Esophagus squamous epithelium (tissue), 5 donors: ENCODE data around the gene EYS. TPM values are rescaled to one million over a fixed set of nuclear protein-coding genes. Genes with fewer than 3 reads are reported as not detected.
"Not testable (repeated sequence)": the region's sequence is repeated elsewhere in the genome, so short reads cannot be mapped to it uniquely, and the experiment has no call there.

Source experiments
- DNase-seq: peaks from one replicate; lab custom pipeline; 2025; lab: John Stamatoyannopoulos, UW
- H3K27ac ChIP-seq, 4 donors: fragments of 200-600 bp; sonication (generic); one replicate each; pipeline ENCODE4 v1.5.1; 2016 to 2019; ENCODE audit warnings: mild to moderate bottlenecking in 1 of 4
- H3K27me3 ChIP-seq, 4 donors: fragments of 200-600 bp; sonication (generic); 1 replicate in 3 of 4; 2 replicates in 1 of 4; pipeline versions ENCODE4 v1.5.1 to v1.6.0; 2017 to 2021; ENCODE audit warnings: antibody characterized with exemption in 1 of 4
- H3K36me3 ChIP-seq, 3 donors: fragments of 200-600 bp; sonication (generic); one replicate each; pipeline ENCODE4 v1.5.1; 2016 to 2019
- H3K4me1 ChIP-seq, 3 donors: fragments of 200-600 bp; sonication (generic); one replicate each; pipeline ENCODE4 v1.5.1; 2017 to 2019
- H3K4me3 ChIP-seq, 4 donors: fragments of 200-600 bp; sonication (generic); 1 replicate in 3 of 4; 2 replicates in 1 of 4; pipeline ENCODE4 v1.5.1; 2016 to 2019; ENCODE audit warnings: mild to moderate bottlenecking in 2 of 4, moderate library complexity in 1 of 4
- H3K9me3 ChIP-seq, 3 donors: fragments of 200-600 bp; sonication (generic); one replicate each; pipeline ENCODE4 v1.5.1; 2016 to 2019
- POLR2A ChIP-seq, 4 donors: fragments of 450-650 bp; IDR thresholded peaks; one replicate each; pipeline ENCODE4 v1.6.1; 2017; ENCODE audit warnings: antibody characterized with exemption in 4 of 4, mild to moderate bottlenecking in 4 of 4, moderate library complexity in 3 of 4
- WGBS, 2 donors: methylation state at CpG; one replicate each; pipeline ENCODE4 v1.1.5; 2018; 5-methylcytosine and 5-hydroxymethylcytosine counted together
- intact Hi-C: fragments of 100-400 bp; cut with DNase I; formaldehyde crosslinking; loops from one replicate; pipeline ENCODE4 v1.15.0; 2022
- total RNA-seq, 4 donors: library from RNA; depleted of rRNA; stranded (reverse); fragments of >200 nt; gene quantifications; one replicate each; pipeline ENCODE4 v1.1.0, GENCODE V29; 2016
- TF ChIP-seq, protein P1 (sequence below), 6 experiments: fragments of 450-650 bp in 4 of 6; fragments of 200-600 bp in 2 of 6; sonication (generic) in 2 of 6; IDR thresholded peaks; one replicate each; pipeline ENCODE4 v1.5.1; 2016 to 2019; ENCODE audit warnings: antibody characterized with exemption in 6 of 6, mild to moderate bottlenecking in 4 of 6, moderate library complexity in 4 of 6
- donor health status: DM: yes; HTN: yes; CAD: no.

EYS gene
- total RNA-seq, 4 donors from 2014 or later: 0.87 TPM; not detected in 3

DNA sequence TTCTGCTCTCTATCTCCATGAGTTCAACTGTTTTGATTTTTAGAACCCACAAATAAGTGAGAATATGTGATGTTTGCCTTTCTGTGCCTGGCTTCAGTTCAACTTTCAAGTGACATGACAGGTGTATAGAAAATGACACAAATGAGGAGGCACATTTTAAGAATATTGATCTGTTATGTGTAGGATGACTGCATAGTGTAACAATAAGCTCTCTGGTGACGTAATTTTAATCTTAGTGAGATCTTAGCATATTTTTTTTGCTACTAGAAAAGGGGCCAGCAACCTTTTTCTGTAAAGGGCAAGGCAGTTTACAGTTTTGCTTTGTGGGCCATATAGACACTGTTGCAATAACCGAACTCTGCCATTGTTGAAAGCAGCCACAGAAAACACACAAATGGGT is 1941.2 kb downstream of the EYS start:
- intact Hi-C loops: no loop called here
- H3K9me3 ChIP-seq: peaks cover 0 to 6% (median 0%) of the 10 kb centered on the region in 3 donors
- no peak overlapping the region for H3K4me3 ChIP-seq
- peaks cover 0 to 14% (median 0%) of the 10 kb centered on the region in 4 donors for H3K27me3 ChIP-seq
- DNase-seq: no peak
- 67 to 77% methylated on average over 2 of the region's 2 CpGs for WGBS, 2 donors
- TF ChIP-seq POLR2A (IDR thresholded peaks at IDR 0.05): no peak
- TF ChIP-seq, protein P1, sequence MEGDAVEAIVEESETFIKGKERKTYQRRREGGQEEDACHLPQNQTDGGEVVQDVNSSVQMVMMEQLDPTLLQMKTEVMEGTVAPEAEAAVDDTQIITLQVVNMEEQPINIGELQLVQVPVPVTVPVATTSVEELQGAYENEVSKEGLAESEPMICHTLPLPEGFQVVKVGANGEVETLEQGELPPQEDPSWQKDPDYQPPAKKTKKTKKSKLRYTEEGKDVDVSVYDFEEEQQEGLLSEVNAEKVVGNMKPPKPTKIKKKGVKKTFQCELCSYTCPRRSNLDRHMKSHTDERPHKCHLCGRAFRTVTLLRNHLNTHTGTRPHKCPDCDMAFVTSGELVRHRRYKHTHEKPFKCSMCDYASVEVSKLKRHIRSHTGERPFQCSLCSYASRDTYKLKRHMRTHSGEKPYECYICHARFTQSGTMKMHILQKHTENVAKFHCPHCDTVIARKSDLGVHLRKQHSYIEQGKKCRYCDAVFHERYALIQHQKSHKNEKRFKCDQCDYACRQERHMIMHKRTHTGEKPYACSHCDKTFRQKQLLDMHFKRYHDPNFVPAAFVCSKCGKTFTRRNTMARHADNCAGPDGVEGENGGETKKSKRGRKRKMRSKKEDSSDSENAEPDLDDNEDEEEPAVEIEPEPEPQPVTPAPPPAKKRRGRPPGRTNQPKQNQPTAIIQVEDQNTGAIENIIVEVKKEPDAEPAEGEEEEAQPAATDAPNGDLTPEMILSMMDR (IDR thresholded peaks at IDR 0.05): no peak
- H3K36me3 ChIP-seq: no peaks in the 10 kb centered on the region
- H3K27ac ChIP-seq: no peak overlapping the region
- H3K4me1 ChIP-seq: no peaks in the 10 kb centered on the region

DNA sequence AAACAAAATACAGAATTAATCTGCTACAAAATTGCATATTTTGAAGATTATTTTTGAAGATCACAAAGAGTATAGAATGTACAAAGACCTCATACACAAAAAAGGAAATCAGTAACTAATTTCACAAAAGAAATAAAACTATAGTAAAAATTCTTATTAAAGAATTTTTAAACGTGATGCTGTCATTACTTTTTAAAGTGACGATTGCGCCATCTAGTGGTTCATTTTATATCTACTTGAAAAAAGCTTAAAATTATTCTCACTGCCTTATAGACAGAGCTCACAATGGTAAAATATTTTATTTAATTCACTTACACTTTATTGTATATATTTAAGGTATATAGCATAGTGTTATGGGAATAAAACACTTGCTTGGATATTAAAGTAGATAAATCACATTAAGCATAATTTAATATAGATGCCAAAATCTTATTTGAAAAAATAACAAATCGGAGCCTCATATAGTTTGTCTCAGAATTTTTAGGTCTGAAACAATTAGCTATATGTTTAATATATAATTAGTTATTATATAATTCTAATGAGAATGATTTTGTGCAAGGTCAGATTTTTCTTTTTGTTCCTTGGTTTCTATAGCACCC is 1942.6 kb downstream of the EYS start:
- no peak for TF ChIP-seq POLR2A (IDR thresholded peaks at IDR 0.05)
- TF ChIP-seq, protein P1 (IDR thresholded peaks at IDR 0.05): peak in 5 of 6 experiments; percentile 35 to 68 (median 65)
- DNase-seq: no peak
- Histone ChIP-seq H3K9me3 (peaks cover 0 to 6% (median 0%) of the 10 kb centered on the region in 3 donors), H3K36me3 (no peaks in the 10 kb centered on the region), H3K27me3 (peaks cover 0 to 14% (median 0%) of the 10 kb centered on the region in 4 donors), H3K4me1 (no peaks in the 10 kb centered on the region), H3K27ac (no peak overlapping the region), H3K4me3 (no peak overlapping the region)
- intact Hi-C loops: loop anchor here (5.0 kb wide), 1 partner anchor 167 kb away; no protein-coding TSS in a partner anchor
- WGBS, 2 donors: 24 to 25% methylated on average over 4 of the region's 4 CpGs

DNA sequence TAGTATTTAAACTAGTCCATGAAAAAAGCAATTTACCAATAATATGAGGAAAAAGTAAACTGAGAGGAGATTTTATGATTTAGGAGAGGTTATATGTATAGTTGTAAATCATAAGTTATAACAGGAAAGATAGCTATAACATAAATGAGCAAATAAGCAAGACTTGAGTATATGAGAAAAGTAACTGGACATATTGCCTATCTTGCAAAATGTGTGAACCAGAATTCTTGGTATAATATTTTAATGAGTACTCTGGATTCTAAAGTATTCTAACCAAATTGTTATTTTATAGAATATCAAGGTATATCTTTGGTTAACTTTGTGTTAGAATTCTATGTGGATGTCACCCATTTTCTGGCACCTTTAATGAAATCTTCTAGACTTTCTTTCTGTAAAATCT is 1946.8 kb downstream of the EYS start:
- no peaks in the 10 kb centered on the region for H3K36me3 ChIP-seq
- no peaks in the 10 kb centered on the region for H3K27me3 ChIP-seq
- peaks cover 0 to 8% (median 3%) of the 10 kb centered on the region in 3 donors for H3K9me3 ChIP-seq
- no peak for DNase-seq
- TF ChIP-seq, protein P1 (IDR thresholded peaks at IDR 0.05): no peak
- no peak for TF ChIP-seq POLR2A (IDR thresholded peaks at IDR 0.05)
- intact Hi-C loops: loop anchor here (5.0 kb wide), 1 partner anchor 163 kb away; no protein-coding TSS in a partner anchor
- no peak overlapping the region for H3K4me3 ChIP-seq
- no peaks in the 10 kb centered on the region for H3K4me1 ChIP-seq
- H3K27ac ChIP-seq: no peak overlapping the region

DNA sequence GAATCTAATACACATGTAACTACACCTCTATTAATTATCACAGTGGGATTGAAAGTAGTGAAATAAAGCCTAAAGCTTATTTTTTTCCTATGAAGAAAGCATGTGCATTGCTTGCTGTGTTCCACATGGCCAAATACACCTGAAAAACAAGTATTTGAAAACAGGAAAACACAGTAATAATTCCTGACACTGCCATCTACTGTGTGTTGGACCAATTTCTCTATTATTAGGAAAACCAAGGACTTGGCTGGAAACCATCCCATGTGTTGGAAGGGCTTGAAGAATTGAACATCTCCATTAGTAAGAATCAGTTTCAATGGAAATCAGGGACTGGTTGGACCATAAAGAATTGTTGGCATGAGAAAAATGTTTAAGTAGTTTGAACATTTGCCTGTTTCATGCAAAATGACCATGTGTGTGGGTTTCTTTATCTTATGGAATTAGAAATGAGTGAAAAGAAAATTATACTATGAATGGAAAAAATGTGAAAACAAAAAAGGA is 1947.4 kb downstream of the EYS start:
- Histone ChIP-seq H3K4me3 (no peak overlapping the region), H3K4me1 (no peaks in the 10 kb centered on the region), H3K27me3 (no peaks in the 10 kb centered on the region), H3K27ac (no peak overlapping the region), H3K9me3 (peaks cover 0 to 8% (median 3%) of the 10 kb centered on the region in 3 donors), H3K36me3 (no peaks in the 10 kb centered on the region)
- DNase-seq: no peak
- intact Hi-C loops: loop anchor here (5.0 kb wide), 1 partner anchor 162 kb away; no protein-coding TSS in a partner anchor
- TF ChIP-seq POLR2A (IDR thresholded peaks at IDR 0.05): no peak
- TF ChIP-seq, protein P1 (IDR thresholded peaks at IDR 0.05): no peak

DNA sequence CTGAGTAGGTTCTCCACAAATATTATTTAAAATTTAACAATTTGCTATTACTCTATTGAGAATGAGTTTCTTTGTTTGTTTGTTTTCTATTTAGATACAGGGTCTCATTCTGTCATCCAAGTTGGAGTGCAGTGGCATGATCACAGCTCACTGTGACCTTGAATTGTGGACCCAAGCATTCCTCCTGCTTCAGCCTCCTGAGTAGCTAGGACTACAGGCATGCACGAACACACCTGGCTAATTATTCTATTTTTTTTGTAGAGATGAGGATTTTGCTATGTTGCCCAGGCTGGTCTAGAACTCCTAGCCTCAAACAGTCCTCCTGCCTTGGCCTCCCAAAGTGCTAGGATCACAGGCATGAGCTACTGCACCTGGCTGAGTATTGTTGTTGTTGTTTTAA is 1949.2 kb downstream of the EYS start:
- no peaks in the 10 kb centered on the region for H3K27me3 ChIP-seq
- DNase-seq: no peak
- intact Hi-C loops: no loop called here
- no peak for TF ChIP-seq POLR2A (IDR thresholded peaks at IDR 0.05)
- TF ChIP-seq, protein P1 (IDR thresholded peaks at IDR 0.05): no peak
- no peak overlapping the region for H3K27ac ChIP-seq
- no peaks in the 10 kb centered on the region for H3K36me3 ChIP-seq
- H3K4me1 ChIP-seq: no peaks in the 10 kb centered on the region
- WGBS, 2 donors: 74 to 82% methylated on average over 1 of the region's 1 CpG
- peaks cover 0 to 8% (median 3%) of the 10 kb centered on the region in 3 donors for H3K9me3 ChIP-seq
- no peak overlapping the region for H3K4me3 ChIP-seq

DNA sequence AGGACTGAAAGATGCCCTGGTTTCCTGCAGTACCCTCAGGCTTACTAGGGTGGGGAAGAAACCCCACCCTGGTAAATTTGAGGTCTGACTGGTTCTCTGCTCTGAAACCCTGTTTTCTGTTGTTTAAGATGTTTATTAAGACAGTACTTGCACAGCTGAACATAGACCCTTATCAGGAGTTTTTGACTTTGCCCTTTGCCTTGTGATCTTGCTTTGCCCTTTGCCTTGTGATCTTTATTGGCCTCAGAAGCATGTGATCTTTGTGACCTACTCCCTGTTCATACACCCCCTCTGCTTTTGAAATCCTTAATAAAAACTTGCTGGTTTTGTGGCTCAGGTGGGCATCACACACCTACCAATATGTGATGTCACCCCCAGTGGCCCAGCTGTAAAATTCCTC is 1949.8 kb downstream of the EYS start:
- H3K36me3 ChIP-seq, DNase-seq, H3K9me3 ChIP-seq, H3K27ac ChIP-seq, intact Hi-C loops, H3K4me1 ChIP-seq, H3K4me3 ChIP-seq, H3K27me3 ChIP-seq: not testable (repeated sequence)
